ENCODE results near the gene SEPTIN10. TPM values are rescaled to one million over a fixed set of nuclear protein-coding genes. Genes with fewer than 3 reads are reported as not detected.

SEPTIN10 gene
- total and polyA plus RNA-seq, 9 of the 15 experiments (the other 6 are each of a cell fraction or from before 2014, with no cell fraction given): 0.40 TPM; not detected in 8

GRCh38 chr2:109535217-109535946 lies 78.4 kb downstream of the SEPTIN10 start (continued):
- no peak for TF ChIP-seq ZC3H11A (IDR thresholded peaks at IDR 0.05; ENCODE audit: low read depth, low read length)
- TF ChIP-seq TGIF2 (CRISPR knock-in tag; IDR thresholded peaks at IDR 0.05): no peak
- no peak for TF ChIP-seq THRAP3 (IDR thresholded peaks at IDR 0.05; ENCODE audit: borderline replicate concordance)
- TF ChIP-seq, protein P1, sequence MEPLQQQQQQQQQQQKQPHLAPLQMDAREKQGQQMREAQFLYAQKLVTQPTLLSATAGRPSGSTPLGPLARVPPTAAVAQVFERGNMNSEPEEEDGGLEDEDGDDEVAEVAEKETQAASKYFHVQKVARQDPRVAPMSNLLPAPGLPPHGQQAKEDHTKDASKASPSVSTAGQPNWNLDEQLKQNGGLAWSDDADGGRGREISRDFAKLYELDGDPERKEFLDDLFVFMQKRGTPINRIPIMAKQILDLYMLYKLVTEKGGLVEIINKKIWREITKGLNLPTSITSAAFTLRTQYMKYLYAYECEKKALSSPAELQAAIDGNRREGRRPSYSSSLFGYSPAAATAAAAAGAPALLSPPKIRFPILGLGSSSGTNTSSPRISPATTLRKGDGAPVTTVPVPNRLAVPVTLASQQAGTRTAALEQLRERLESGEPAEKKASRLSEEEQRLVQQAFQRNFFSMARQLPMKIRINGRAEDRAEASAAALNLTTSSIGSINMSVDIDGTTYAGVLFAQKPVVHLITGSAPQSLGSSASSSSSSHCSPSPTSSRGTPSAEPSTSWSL (CRISPR knock-in tag; IDR thresholded peaks at IDR 0.05; ENCODE audit: borderline replicate concordance): no peak

GRCh38 chr2:109533823-109534222 lies 79.9 kb downstream of the SEPTIN10 start:
- no peak overlapping the region for H3K4me3 ChIP-seq
- 2% methylated on average over 7 of the region's 7 CpGs for WGBS (ENCODE audit: insufficient coverage, low coverage, missing lambda C conversion rate)
- no peak overlapping the region for H3K27ac ChIP-seq (ENCODE audit: extremely low read depth, low read depth, low read length)
- H3K9me1 ChIP-seq (ENCODE audit: control insufficient read depth, insufficient read depth, low read length): no peaks in the 10 kb centered on the region
- FAIRE-seq (no peak), DNase-seq (ENCODE audit: extremely low read depth in 1 of 4, low spot score in 3 of 4) (no peak), ATAC-seq (no peak)
- CTCF ChIA-PET (ENCODE audit: low intra/inter-chr PET ratio): no interaction called here
- H4K20me1 ChIP-seq (replicated peaks; ENCODE audit: control insufficient read depth, insufficient read depth, low read length): no peaks in the 10 kb centered on the region; the same call in 1 of the 2 replicates
- BruUV-seq (replicated peaks): no TSS peak
- peaks cover 0 to 40% of the 10 kb centered on the region in 2 experiments; a peak in 3 of 5 replicates for H3K27me3 ChIP-seq (ENCODE audit: control insufficient read depth in 2 of 2, insufficient read depth in 2 of 2, low read length in 2 of 2)
- no peak overlapping the region for H3K4me2 ChIP-seq (ENCODE audit: insufficient read depth, low read length)
- no peak overlapping the region for H2AFZ ChIP-seq (ENCODE audit: low read depth, low read length)
- no peaks in the 10 kb centered on the region for H3K36me3 ChIP-seq (ENCODE audit: control insufficient read depth, insufficient read depth, low read length)
- H3K4me1 ChIP-seq (replicated peaks in 1 of 2; ENCODE audit: control insufficient read depth in 2 of 2, insufficient read depth in 2 of 2, low read length in 2 of 2): no peaks in the 10 kb centered on the region
- POLR2A ChIA-PET: interaction anchor here (0.9 kb wide), 1 partner anchor 447 kb away, joined by 4 read pairs; no protein-coding TSS in a partner anchor
- no peaks in the 10 kb centered on the region for H3K79me2 ChIP-seq (ENCODE audit: control insufficient read depth, insufficient read depth, low read length)
- intact Hi-C loops (cut with micrococcal nuclease) (no loop called here), in situ Hi-C loops (cut with MboI) (no loop called here)
- H3K9ac ChIP-seq (ENCODE audit: insufficient read depth in 1 of 2, low read depth in 2 of 2, low read length in 2 of 2): no peak overlapping the region
- H3K9me3 ChIP-seq (replicated peaks; ENCODE audit: control insufficient read depth, insufficient read depth, low read depth, low read length): no peaks in the 10 kb centered on the region
- TF ChIP-seq ZNF445 (CRISPR knock-in tag; IDR thresholded peaks at IDR 0.05; ENCODE audit: low read depth) (no peak), NR2C2 (CRISPR knock-in tag; IDR thresholded peaks at IDR 0.05) (no peak), NR2C2 (tag; IDR thresholded peaks at IDR 0.05) (no peak), TRIM25 (IDR thresholded peaks at IDR 0.05; ENCODE audit: borderline replicate concordance) (no peak), ZFP1 (CRISPR knock-in tag; IDR thresholded peaks at IDR 0.05) (no peak), CSDE1 (IDR thresholded peaks at IDR 0.05) (no peak), XRCC4 (IDR thresholded peaks at IDR 0.05; ENCODE audit: extremely low read depth, insufficient read depth, insufficient read length) (no peak), JUND (IDR thresholded peaks at IDR 0.05; ENCODE audit: borderline replicate concordance, low read depth, low read length) (no peak), JUND (tag; IDR thresholded peaks at IDR 0.05; ENCODE audit: borderline replicate concordance, low read depth, low read length) (no peak), MTA1 (IDR thresholded peaks at IDR 0.05; ENCODE audit: borderline replicate concordance) (no peak), CBX5 (IDR thresholded peaks at IDR 0.05; ENCODE audit: borderline replicate concordance, low read depth) (no peak)
- TF ChIP-seq, protein P2, sequence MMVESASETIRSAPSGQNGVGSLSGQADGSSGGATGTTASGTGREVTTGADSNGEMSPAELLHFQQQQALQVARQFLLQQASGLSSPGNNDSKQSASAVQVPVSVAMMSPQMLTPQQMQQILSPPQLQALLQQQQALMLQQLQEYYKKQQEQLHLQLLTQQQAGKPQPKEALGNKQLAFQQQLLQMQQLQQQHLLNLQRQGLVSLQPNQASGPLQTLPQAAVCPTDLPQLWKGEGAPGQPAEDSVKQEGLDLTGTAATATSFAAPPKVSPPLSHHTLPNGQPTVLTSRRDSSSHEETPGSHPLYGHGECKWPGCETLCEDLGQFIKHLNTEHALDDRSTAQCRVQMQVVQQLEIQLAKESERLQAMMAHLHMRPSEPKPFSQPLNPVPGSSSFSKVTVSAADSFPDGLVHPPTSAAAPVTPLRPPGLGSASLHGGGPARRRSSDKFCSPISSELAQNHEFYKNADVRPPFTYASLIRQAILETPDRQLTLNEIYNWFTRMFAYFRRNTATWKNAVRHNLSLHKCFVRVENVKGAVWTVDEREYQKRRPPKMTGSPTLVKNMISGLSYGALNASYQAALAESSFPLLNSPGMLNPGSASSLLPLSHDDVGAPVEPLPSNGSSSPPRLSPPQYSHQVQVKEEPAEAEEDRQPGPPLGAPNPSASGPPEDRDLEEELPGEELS (CRISPR knock-in tag; IDR thresholded peaks at IDR 0.05; ENCODE audit: borderline replicate concordance): no peak

All from K562 (cell line).